Liver (tissue), 9 donors: ENCODE data around the gene FAXDC2. TPM values are rescaled to one million over a fixed set of nuclear protein-coding genes. Genes with fewer than 3 reads are reported as not detected.

ENCODE experiments used
- DNase-seq: peaks from one replicate; pipeline ENCODE4 v3.0.0-alpha.2; 2017; ENCODE audit warnings: low spot score
- H3K27ac ChIP-seq, 2 donors: one replicate each; pipeline ENCODE4 v1.7.0; 2013; ENCODE audit warnings: inconsistent platforms in 2 of 2, low read length in 2 of 2, control low read depth in 1 of 2, low read depth in 1 of 2, mild to moderate bottlenecking in 1 of 2
- H3K27me3 ChIP-seq, 4 donors: one replicate each; pipeline versions ENCODE4 v1.6.1 to v1.7.0; 2013; ENCODE audit warnings: low read length in 3 of 4, inconsistent platforms in 1 of 4, mild to moderate bottlenecking in 1 of 4, moderate library complexity in 1 of 4; ENCODE audit not compliant: control insufficient read depth in 4 of 4, insufficient read depth in 4 of 4
- H3K36me3 ChIP-seq, 4 donors: one replicate each; pipeline versions ENCODE4 v1.6.1 to v1.7.0; 2013; ENCODE audit warnings: low read length in 3 of 4, mild to moderate bottlenecking in 3 of 4, low read depth in 1 of 4, moderate library complexity in 1 of 4; ENCODE audit not compliant: control insufficient read depth in 4 of 4, insufficient read depth in 3 of 4
- H3K4me1 ChIP-seq, 4 donors: one replicate each; pipeline versions ENCODE4 v1.6.1 to v1.7.0; 2013; ENCODE audit warnings: low read length in 3 of 4, mild to moderate bottlenecking in 3 of 4, moderate library complexity in 1 of 4; ENCODE audit not compliant: control insufficient read depth in 4 of 4, insufficient read depth in 4 of 4
- H3K4me3 ChIP-seq, 3 donors: one replicate each; pipeline versions ENCODE4 v1.6.1 to v1.7.0; 2013; ENCODE audit warnings: low read length in 3 of 3, control low read depth in 1 of 3, low read depth in 1 of 3, mild to moderate bottlenecking in 1 of 3
- H3K9ac ChIP-seq, 2 donors: one replicate each; pipeline ENCODE4 v1.7.0; 2013; ENCODE audit warnings: low read length in 2 of 2, mild to moderate bottlenecking in 2 of 2, moderate library complexity in 2 of 2, control low read depth in 1 of 2, low read depth in 1 of 2
- H3K9me3 ChIP-seq, 4 donors: one replicate each; pipeline versions ENCODE4 v1.6.1 to v1.7.0; 2013; ENCODE audit warnings: low read length in 3 of 4; ENCODE audit not compliant: control insufficient read depth in 4 of 4
- CTCF ChIP-seq: fragments of 150-350 bp; IDR thresholded peaks from 2 replicates; pipeline ENCODE4 v1.5.1; 2017; ENCODE audit warnings: improper control_type of control experiment, low read depth, low read length; ENCODE audit not compliant: missing input control
- EGR1 ChIP-seq, 2 donors: IDR thresholded peaks; 2 replicates each; pipeline ENCODE4 v1.6.1; 2016 to 2018; ENCODE audit warnings: antibody characterized with exemption in 2 of 2, low read depth in 2 of 2
- FOXA2 ChIP-seq: IDR thresholded peaks from 2 replicates; pipeline ENCODE4 v1.6.1; 2016; ENCODE audit warnings: antibody characterized with exemption
- GABPA ChIP-seq, 2 donors: IDR thresholded peaks in 1 of 2; conservative IDR thresholded peaks in 1 of 2; 2 replicates each; pipeline ENCODE4 v1.6.1; 2016; ENCODE audit warnings: antibody characterized with exemption in 2 of 2, mild to moderate bottlenecking in 1 of 2, moderate library complexity in 1 of 2
- HNF4A ChIP-seq, 2 donors: conservative IDR thresholded peaks; 2 replicates each; pipeline ENCODE4 v1.6.1; 2016; ENCODE audit warnings: antibody characterized with exemption in 2 of 2, mild to moderate bottlenecking in 2 of 2
- HNF4G ChIP-seq: IDR thresholded peaks from 2 replicates; pipeline ENCODE4 v1.6.1; 2016; ENCODE audit warnings: antibody characterized with exemption
- JUND ChIP-seq, 2 donors: IDR thresholded peaks; 2 replicates each; pipeline ENCODE4 v1.6.1; 2016; ENCODE audit warnings: antibody characterized with exemption in 2 of 2
- NR2F2 ChIP-seq: IDR thresholded peaks from 2 replicates; pipeline ENCODE4 v1.6.1; 2016; ENCODE audit warnings: antibody characterized with exemption
- RAD21 ChIP-seq, 2 donors: IDR thresholded peaks; 2 replicates each; pipeline ENCODE4 v1.6.1; 2016; ENCODE audit warnings: antibody characterized with exemption in 2 of 2, mild to moderate bottlenecking in 2 of 2
- REST ChIP-seq: IDR thresholded peaks from 2 replicates; pipeline ENCODE4 v1.6.1; 2016; ENCODE audit warnings: antibody characterized with exemption, mild to moderate bottlenecking
- RXRA ChIP-seq, 2 donors: IDR thresholded peaks; 2 replicates each; pipeline ENCODE4 v1.6.1; 2017 to 2018; ENCODE audit warnings: antibody characterized with exemption in 2 of 2, mild to moderate bottlenecking in 1 of 2
- SP1 ChIP-seq: IDR thresholded peaks from 2 replicates; pipeline ENCODE4 v1.6.1; 2018; ENCODE audit warnings: antibody characterized with exemption, mild to moderate bottlenecking
- YY1 ChIP-seq: IDR thresholded peaks from 2 replicates; pipeline ENCODE4 v1.6.1; 2016; ENCODE audit warnings: antibody characterized with exemption, mild to moderate bottlenecking
- WGBS: extraction: QIAGEN DNeasy Blood & Tissue Kit; methylation state at CpG from one replicate; pipeline ENCODE4 v1.1.7; 2013; 5-methylcytosine and 5-hydroxymethylcytosine counted together
- polyA plus RNA-seq, 2 donors: library from polyadenylated mRNA; stranded (reverse) in 1 of 2; unstranded in 1 of 2; fragments of 200-250 nt in 1 of 2; fragments of >200 nt in 1 of 2; fragmentation: Nextera tagmentation in 1 of 2; extraction: Ambion mirVana in 1 of 2; gene quantifications; one replicate each; pipeline versions ENCODE4 v1.2.1 to v1.2.3, GENCODE V29; 2013 to 2015
- total RNA-seq, 2 donors: library from RNA; depleted of rRNA; stranded (reverse); fragments of >200 nt; gene quantifications; one replicate each; pipeline ENCODE4 v1.2.3, GENCODE V29; 2014
- TF ChIP-seq, protein P1 (sequence below): IDR thresholded peaks from 2 replicates; pipeline ENCODE4 v1.6.1; 2016; ENCODE audit warnings: antibody characterized with exemption
- TF ChIP-seq, protein P2 (sequence below): IDR thresholded peaks from 2 replicates; pipeline ENCODE4 v1.6.1; 2016; ENCODE audit warnings: antibody characterized with exemption
- donor health status: healthy.
- donor health status: healthy.
- donor health status: healthy.
- donor health status: healthy.
- donor health status: healthy.

FAXDC2 gene
- total and polyA plus RNA-seq, 4 donors, result 27.5 to 110 (median 64.5) TPM

- 91% methylated on average over 1 of the region's 1 CpG for WGBS
- H3K9ac ChIP-seq, result no peak overlapping the region
- no peak for DNase-seq
These were observed 74.2 kb downstream of the FAXDC2 start for GRCh38 chr5:154776167-154776566.

GRCh38 chr5:154773326-154773725 is 77.1 kb downstream of the FAXDC2 start:
- DNase-seq, result no peak
- no peaks in the 10 kb centered on the region for H3K27me3 ChIP-seq
- H3K27ac ChIP-seq, result no peak overlapping the region
- H3K4me1 ChIP-seq, result peaks cover 0 to 27% (median 4%) of the 10 kb centered on the region in 4 donors
- no peak overlapping the region for H3K9ac ChIP-seq
- no peaks in the 10 kb centered on the region for H3K9me3 ChIP-seq
- TF ChIP-seq CTCF, result no peak
- TF ChIP-seq NR2F2, result no peak
- TF ChIP-seq JUND (IDR thresholded peaks at IDR 0.05), result no peak
- no peak for TF ChIP-seq RXRA (IDR thresholded peaks at IDR 0.05)
- no peak for TF ChIP-seq GABPA (IDR thresholded peaks at IDR 0.05 in 1 of 2, conservative IDR thresholded peaks at IDR 0.05 in 1 of 2)
- TF ChIP-seq REST, result no peak
- no peak for TF ChIP-seq HNF4G
- TF ChIP-seq, protein P1, sequence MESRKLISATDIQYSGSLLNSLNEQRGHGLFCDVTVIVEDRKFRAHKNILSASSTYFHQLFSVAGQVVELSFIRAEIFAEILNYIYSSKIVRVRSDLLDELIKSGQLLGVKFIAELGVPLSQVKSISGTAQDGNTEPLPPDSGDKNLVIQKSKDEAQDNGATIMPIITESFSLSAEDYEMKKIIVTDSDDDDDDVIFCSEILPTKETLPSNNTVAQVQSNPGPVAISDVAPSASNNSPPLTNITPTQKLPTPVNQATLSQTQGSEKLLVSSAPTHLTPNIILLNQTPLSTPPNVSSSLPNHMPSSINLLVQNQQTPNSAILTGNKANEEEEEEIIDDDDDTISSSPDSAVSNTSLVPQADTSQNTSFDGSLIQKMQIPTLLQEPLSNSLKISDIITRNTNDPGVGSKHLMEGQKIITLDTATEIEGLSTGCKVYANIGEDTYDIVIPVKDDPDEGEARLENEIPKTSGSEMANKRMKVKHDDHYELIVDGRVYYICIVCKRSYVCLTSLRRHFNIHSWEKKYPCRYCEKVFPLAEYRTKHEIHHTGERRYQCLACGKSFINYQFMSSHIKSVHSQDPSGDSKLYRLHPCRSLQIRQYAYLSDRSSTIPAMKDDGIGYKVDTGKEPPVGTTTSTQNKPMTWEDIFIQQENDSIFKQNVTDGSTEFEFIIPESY, result no peak
- TF ChIP-seq, protein P2, sequence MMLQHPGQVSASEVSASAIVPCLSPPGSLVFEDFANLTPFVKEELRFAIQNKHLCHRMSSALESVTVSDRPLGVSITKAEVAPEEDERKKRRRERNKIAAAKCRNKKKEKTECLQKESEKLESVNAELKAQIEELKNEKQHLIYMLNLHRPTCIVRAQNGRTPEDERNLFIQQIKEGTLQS, result no peak
- 78% methylated on average over 3 of the region's 3 CpGs for WGBS
- H3K36me3 ChIP-seq, result no peaks in the 10 kb centered on the region
- H3K4me3 ChIP-seq, result no peak overlapping the region

More at GRCh38 chr5:154776167-154776566, 74.2 kb downstream of the FAXDC2 start:
- Histone ChIP-seq H3K9me3 (no peaks in the 10 kb centered on the region), H3K36me3 (no peaks in the 10 kb centered on the region), H3K27ac (no peak overlapping the region), H3K4me1 (peaks cover 5 to 32% (median 13%) of the 10 kb centered on the region in 4 donors), H3K27me3 (no peaks in the 10 kb centered on the region), H3K4me3 (no peak overlapping the region)
- TF ChIP-seq SP1 (no peak), RAD21 (IDR thresholded peaks at IDR 0.05) (no peak), EGR1 (IDR thresholded peaks at IDR 0.05; ENCODE audit: low read depth in 2 of 2) (no peak), HNF4G (no peak), GABPA (IDR thresholded peaks at IDR 0.05 in 1 of 2, conservative IDR thresholded peaks at IDR 0.05 in 1 of 2) (no peak), HNF4A (conservative IDR thresholded peaks at IDR 0.05) (no peak), FOXA2 (no peak), YY1 (no peak), JUND (IDR thresholded peaks at IDR 0.05) (no peak), RXRA (IDR thresholded peaks at IDR 0.05) (no peak)
- TF ChIP-seq, protein P2, result no peak
- TF ChIP-seq, protein P1, result no peak
